ENCODE measurements around the gene METTL13.

Gene METTL13

GRCh38 chr1:171811672-171812071 is 30.2 kb downstream of the METTL13 start:
- H3K4me3 ChIP-seq (replicated peaks; ENCODE audit: insufficient read depth, low read length), result no peak overlapping the region
- DNase-seq (ENCODE audit: low read depth in 1 of 2, low spot score in 1 of 2), result no peak
- H3K27ac ChIP-seq (replicated peaks), result no peak overlapping the region
- H3K27me3 ChIP-seq (ENCODE audit: insufficient read depth, poor library complexity, severe bottlenecking), result no peaks in the 10 kb centered on the region
- TF ChIP-seq POLR2AphosphoS5 (IDR thresholded peaks at IDR 0.05; ENCODE audit: low read depth) (no peak), SPI1 (IDR thresholded peaks at IDR 0.05; ENCODE audit: borderline replicate concordance, low read depth) (no peak), GABPA (IDR thresholded peaks at IDR 0.05; ENCODE audit: low read depth) (no peak)
- TF ChIP-seq, protein P1, sequence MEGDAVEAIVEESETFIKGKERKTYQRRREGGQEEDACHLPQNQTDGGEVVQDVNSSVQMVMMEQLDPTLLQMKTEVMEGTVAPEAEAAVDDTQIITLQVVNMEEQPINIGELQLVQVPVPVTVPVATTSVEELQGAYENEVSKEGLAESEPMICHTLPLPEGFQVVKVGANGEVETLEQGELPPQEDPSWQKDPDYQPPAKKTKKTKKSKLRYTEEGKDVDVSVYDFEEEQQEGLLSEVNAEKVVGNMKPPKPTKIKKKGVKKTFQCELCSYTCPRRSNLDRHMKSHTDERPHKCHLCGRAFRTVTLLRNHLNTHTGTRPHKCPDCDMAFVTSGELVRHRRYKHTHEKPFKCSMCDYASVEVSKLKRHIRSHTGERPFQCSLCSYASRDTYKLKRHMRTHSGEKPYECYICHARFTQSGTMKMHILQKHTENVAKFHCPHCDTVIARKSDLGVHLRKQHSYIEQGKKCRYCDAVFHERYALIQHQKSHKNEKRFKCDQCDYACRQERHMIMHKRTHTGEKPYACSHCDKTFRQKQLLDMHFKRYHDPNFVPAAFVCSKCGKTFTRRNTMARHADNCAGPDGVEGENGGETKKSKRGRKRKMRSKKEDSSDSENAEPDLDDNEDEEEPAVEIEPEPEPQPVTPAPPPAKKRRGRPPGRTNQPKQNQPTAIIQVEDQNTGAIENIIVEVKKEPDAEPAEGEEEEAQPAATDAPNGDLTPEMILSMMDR (IDR thresholded peaks at IDR 0.05; ENCODE audit: insufficient read depth, low read length), result no peak
- TF ChIP-seq, protein P2, sequence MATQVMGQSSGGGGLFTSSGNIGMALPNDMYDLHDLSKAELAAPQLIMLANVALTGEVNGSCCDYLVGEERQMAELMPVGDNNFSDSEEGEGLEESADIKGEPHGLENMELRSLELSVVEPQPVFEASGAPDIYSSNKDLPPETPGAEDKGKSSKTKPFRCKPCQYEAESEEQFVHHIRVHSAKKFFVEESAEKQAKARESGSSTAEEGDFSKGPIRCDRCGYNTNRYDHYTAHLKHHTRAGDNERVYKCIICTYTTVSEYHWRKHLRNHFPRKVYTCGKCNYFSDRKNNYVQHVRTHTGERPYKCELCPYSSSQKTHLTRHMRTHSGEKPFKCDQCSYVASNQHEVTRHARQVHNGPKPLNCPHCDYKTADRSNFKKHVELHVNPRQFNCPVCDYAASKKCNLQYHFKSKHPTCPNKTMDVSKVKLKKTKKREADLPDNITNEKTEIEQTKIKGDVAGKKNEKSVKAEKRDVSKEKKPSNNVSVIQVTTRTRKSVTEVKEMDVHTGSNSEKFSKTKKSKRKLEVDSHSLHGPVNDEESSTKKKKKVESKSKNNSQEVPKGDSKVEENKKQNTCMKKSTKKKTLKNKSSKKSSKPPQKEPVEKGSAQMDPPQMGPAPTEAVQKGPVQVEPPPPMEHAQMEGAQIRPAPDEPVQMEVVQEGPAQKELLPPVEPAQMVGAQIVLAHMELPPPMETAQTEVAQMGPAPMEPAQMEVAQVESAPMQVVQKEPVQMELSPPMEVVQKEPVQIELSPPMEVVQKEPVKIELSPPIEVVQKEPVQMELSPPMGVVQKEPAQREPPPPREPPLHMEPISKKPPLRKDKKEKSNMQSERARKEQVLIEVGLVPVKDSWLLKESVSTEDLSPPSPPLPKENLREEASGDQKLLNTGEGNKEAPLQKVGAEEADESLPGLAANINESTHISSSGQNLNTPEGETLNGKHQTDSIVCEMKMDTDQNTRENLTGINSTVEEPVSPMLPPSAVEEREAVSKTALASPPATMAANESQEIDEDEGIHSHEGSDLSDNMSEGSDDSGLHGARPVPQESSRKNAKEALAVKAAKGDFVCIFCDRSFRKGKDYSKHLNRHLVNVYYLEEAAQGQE (IDR thresholded peaks at IDR 0.05; ENCODE audit: insufficient replicate concordance, low read depth), result no peak

GRCh38 chr1:171814692-171815091 is 33.2 kb downstream of the METTL13 start:
- no peak overlapping the region for H3K27ac ChIP-seq (replicated peaks)
- H3K27me3 ChIP-seq (ENCODE audit: insufficient read depth, poor library complexity, severe bottlenecking), result no peaks in the 10 kb centered on the region
- no peak for DNase-seq (ENCODE audit: low read depth in 1 of 2, low spot score in 1 of 2)
- no peak for TF ChIP-seq POLR2AphosphoS5 (IDR thresholded peaks at IDR 0.05; ENCODE audit: low read depth)
- TF ChIP-seq, protein P2 (IDR thresholded peaks at IDR 0.05; ENCODE audit: insufficient replicate concordance, low read depth), result no peak
- no peak for TF ChIP-seq SPI1 (IDR thresholded peaks at IDR 0.05; ENCODE audit: borderline replicate concordance, low read depth)
- no peak for TF ChIP-seq GABPA (IDR thresholded peaks at IDR 0.05; ENCODE audit: low read depth)
- TF ChIP-seq, protein P1 (IDR thresholded peaks at IDR 0.05; ENCODE audit: insufficient read depth, low read length), result no peak
- H3K4me3 ChIP-seq (replicated peaks; ENCODE audit: insufficient read depth, low read length), result no peak overlapping the region

- H3K27ac ChIP-seq (replicated peaks), result no peak overlapping the region
- DNase-seq (ENCODE audit: low read depth in 1 of 2, low spot score in 1 of 2), result no peak
- H3K27me3 ChIP-seq (ENCODE audit: insufficient read depth, poor library complexity, severe bottlenecking), result no peaks in the 10 kb centered on the region
- TF ChIP-seq, protein P2 (IDR thresholded peaks at IDR 0.05; ENCODE audit: insufficient replicate concordance, low read depth), result no peak
- TF ChIP-seq POLR2AphosphoS5 (IDR thresholded peaks at IDR 0.05; ENCODE audit: low read depth), result no peak
- no peak for TF ChIP-seq SPI1 (IDR thresholded peaks at IDR 0.05; ENCODE audit: borderline replicate concordance, low read depth)
- no peak for TF ChIP-seq GABPA (IDR thresholded peaks at IDR 0.05; ENCODE audit: low read depth)
- TF ChIP-seq, protein P1 (IDR thresholded peaks at IDR 0.05; ENCODE audit: insufficient read depth, low read length), result no peak
- no peak overlapping the region for H3K4me3 ChIP-seq (replicated peaks; ENCODE audit: insufficient read depth, low read length)
Measured at GRCh38 chr1:171816300-171816901, 34.9 kb downstream of the METTL13 start.
